ENCODE measurements around the gene MOXD1. TPM values are rescaled to one million over a fixed set of nuclear protein-coding genes. Genes with fewer than 3 reads are reported as not detected.

The MOXD1 gene
- total RNA-seq, 1 donor from 2014 or later, result 22.6 TPM

GRCh38 chr6:132395015-132395597 lies 6.2 kb downstream of the MOXD1 start:
- Histone ChIP-seq H3K36me3 (ENCODE audit: control insufficient read depth, insufficient read depth, low read length) (no peaks in the 10 kb centered on the region), H3K27me3 (ENCODE audit: control insufficient read depth, insufficient read depth, low read length) (no peaks in the 10 kb centered on the region), H3K4me3 (ENCODE audit: low read depth, low read length) (no peak overlapping the region)
- no peak for TF ChIP-seq CTCF (IDR thresholded peaks at IDR 0.05; ENCODE audit: insufficient read depth, low read length, poor library complexity, severe bottlenecking)
- no peak for DNase-seq (ENCODE audit: low read depth)

GRCh38 chr6:132392792-132393191 lies 8.5 kb downstream of the MOXD1 start:
- Histone ChIP-seq H3K36me3 (ENCODE audit: control insufficient read depth, insufficient read depth, low read length) (no peaks in the 10 kb centered on the region), H3K4me3 (ENCODE audit: low read depth, low read length) (no peak overlapping the region), H3K27me3 (ENCODE audit: control insufficient read depth, insufficient read depth, low read length) (no peaks in the 10 kb centered on the region)
- peak; percentile 51 for TF ChIP-seq CTCF (IDR thresholded peaks at IDR 0.05; ENCODE audit: insufficient read depth, low read length, poor library complexity, severe bottlenecking)
- DNase-seq (ENCODE audit: low read depth), result peak; percentile 37

- Histone ChIP-seq H3K4me3 (ENCODE audit: low read depth, low read length) (no peak overlapping the region), H3K27me3 (ENCODE audit: control insufficient read depth, insufficient read depth, low read length) (no peaks in the 10 kb centered on the region), H3K36me3 (ENCODE audit: control insufficient read depth, insufficient read depth, low read length) (no peaks in the 10 kb centered on the region)
- DNase-seq (ENCODE audit: low read depth), result no peak
- no peak for TF ChIP-seq CTCF (IDR thresholded peaks at IDR 0.05; ENCODE audit: insufficient read depth, low read length, poor library complexity, severe bottlenecking)
Observed at GRCh38 chr6:132392270-132392646, 9.0 kb downstream of the MOXD1 start.

GRCh38 chr6:132391391-132392269 lies 9.6 kb downstream of the MOXD1 start:
- Histone ChIP-seq H3K4me3 (ENCODE audit: low read depth, low read length) (no peak overlapping the region), H3K27me3 (ENCODE audit: control insufficient read depth, insufficient read depth, low read length) (no peaks in the 10 kb centered on the region), H3K36me3 (ENCODE audit: control insufficient read depth, insufficient read depth, low read length) (no peaks in the 10 kb centered on the region)
- no peak for TF ChIP-seq CTCF (IDR thresholded peaks at IDR 0.05; ENCODE audit: insufficient read depth, low read length, poor library complexity, severe bottlenecking)
- peak; percentile 68 for DNase-seq (ENCODE audit: low read depth)

- no peaks in the 10 kb centered on the region for H3K27me3 ChIP-seq (ENCODE audit: control insufficient read depth, insufficient read depth, low read length)
- TF ChIP-seq CTCF (IDR thresholded peaks at IDR 0.05; ENCODE audit: insufficient read depth, low read length, poor library complexity, severe bottlenecking), result no peak
- H3K36me3 ChIP-seq (ENCODE audit: control insufficient read depth, insufficient read depth, low read length), result no peaks in the 10 kb centered on the region
- no peak overlapping the region for H3K4me3 ChIP-seq (ENCODE audit: low read depth, low read length)
- DNase-seq (ENCODE audit: low read depth), result no peak
Observed at GRCh38 chr6:132390451-132390850, 10.8 kb downstream of the MOXD1 start.

Data from kidney epithelial cell (primary cell).